Measurements from ENCODE around the gene ATAD3B. TPM values are rescaled to one million over a fixed set of nuclear protein-coding genes. Genes with fewer than 3 reads are reported as not detected.
"Not testable (repeated sequence)": the region's sequence is repeated elsewhere in the genome, so short reads cannot be mapped to it uniquely, and the experiment has no call there.

ATAD3B gene
- total RNA-seq, 1 donor from 2014 or later = 10.6 TPM

- FAIRE-seq; DNase-seq (ENCODE audit: low spot score in 2 of 2): not testable (repeated sequence)
Measured at GRCh38 chr1:1472053-1472876, 700 bp downstream of the ATAD3B start.

- DNase-seq (ENCODE audit: low spot score in 2 of 2); FAIRE-seq: not testable (repeated sequence)
Measured at GRCh38 chr1:1476011-1476410, 4.4 kb downstream of the ATAD3B start.

GRCh38 chr1:1477206-1477605 is 5.6 kb downstream of the ATAD3B start:
- FAIRE-seq = no peak

GRCh38 chr1:1479547-1480487 is 8.3 kb downstream of the ATAD3B start:
- DNase-seq (ENCODE audit: low spot score in 2 of 2) (no peak), FAIRE-seq (no peak)

More at GRCh38 chr1:1477206-1477605, 5.6 kb downstream of the ATAD3B start:
- no peak for DNase-seq (ENCODE audit: low spot score in 2 of 2)

GRCh38 chr1:1480488-1480867 is 8.9 kb downstream of the ATAD3B start:
- FAIRE-seq = not testable (repeated sequence)

GRCh38 chr1:1481811-1482210 is 10.2 kb downstream of the ATAD3B start:
- DNase-seq (ENCODE audit: low spot score in 2 of 2) = peak in 1 of 2 donors; percentile 13
- FAIRE-seq = not testable (repeated sequence)

More at GRCh38 chr1:1480488-1480867, 8.9 kb downstream of the ATAD3B start:
- DNase-seq (ENCODE audit: low spot score in 2 of 2) = not testable (repeated sequence)

- no peak for FAIRE-seq
Measured at GRCh38 chr1:1482856-1483255, 11.3 kb downstream of the ATAD3B start.

GRCh38 chr1:1483714-1484113 is 12.1 kb downstream of the ATAD3B start:
- DNase-seq (ENCODE audit: low spot score in 2 of 2) = no peak

More at GRCh38 chr1:1482856-1483255, 11.3 kb downstream of the ATAD3B start:
- DNase-seq (ENCODE audit: low spot score in 2 of 2) = no peak

GRCh38 chr1:1484976-1485750 is 13.6 kb downstream of the ATAD3B start:
- not testable (repeated sequence) for FAIRE-seq; DNase-seq (ENCODE audit: low spot score in 2 of 2)

More at GRCh38 chr1:1483714-1484113, 12.1 kb downstream of the ATAD3B start:
- FAIRE-seq = no peak

GRCh38 chr1:1485755-1486317 is 14.3 kb downstream of the ATAD3B start:
- not testable (repeated sequence) for FAIRE-seq; DNase-seq (ENCODE audit: low spot score in 2 of 2)

GRCh38 chr1:1487701-1488100 is 16.1 kb downstream of the ATAD3B start:
- DNase-seq (ENCODE audit: low spot score in 2 of 2) = no peak
- no peak for FAIRE-seq

GRCh38 chr1:1489231-1489630 is 17.7 kb downstream of the ATAD3B start:
- no peak for DNase-seq (ENCODE audit: low spot score in 2 of 2)
- no peak for FAIRE-seq

- FAIRE-seq = no peak
- DNase-seq (ENCODE audit: low spot score in 2 of 2) = no peak
Measured at GRCh38 chr1:1489861-1490260, 18.3 kb downstream of the ATAD3B start.

- no peak for FAIRE-seq
- no peak for DNase-seq (ENCODE audit: low spot score in 2 of 2)
Measured at GRCh38 chr1:1490633-1491230, 19.2 kb downstream of the ATAD3B start.

- DNase-seq (ENCODE audit: low spot score in 2 of 2) (no peak), FAIRE-seq (no peak)
Measured at GRCh38 chr1:1491601-1492000, 20.0 kb downstream of the ATAD3B start.

- FAIRE-seq; DNase-seq (ENCODE audit: low spot score in 2 of 2): not testable (repeated sequence)
Measured at GRCh38 chr1:1494311-1494710, 22.7 kb downstream of the ATAD3B start.

- not testable (repeated sequence) for DNase-seq (ENCODE audit: low spot score in 2 of 2); FAIRE-seq
Measured at GRCh38 chr1:1495461-1495975, 24.0 kb downstream of the ATAD3B start.

GRCh38 chr1:1504777-1505365 is 33.3 kb downstream of the ATAD3B start:
- not testable (repeated sequence) for FAIRE-seq; DNase-seq (ENCODE audit: low spot score in 2 of 2)

Data from frontal cortex (tissue), 4 donors.